Measurements from ENCODE around the gene COL12A1. TPM values are rescaled to one million over a fixed set of nuclear protein-coding genes. Genes with fewer than 3 reads are reported as not detected.

The COL12A1 gene
- total RNA-seq, 1 experiment from 2014 or later, result 10.4 TPM

GRCh38 chr6:75201021-75201420 is 4.8 kb downstream of the COL12A1 start:
- Histone ChIP-seq H3K27ac (ENCODE audit: low read length) (no peak overlapping the region), H3K4me1 (ENCODE audit: control insufficient read depth, insufficient read depth, low read length) (peaks cover 2% of the 10 kb centered on the region), H3K4me3 (ENCODE audit: low read depth in 2 of 2, low read length in 2 of 2) (no peak overlapping the region), H3K9me3 (ENCODE audit: control insufficient read depth, insufficient read depth, low read depth, low read length) (no peaks in the 10 kb centered on the region), H3K27me3 (ENCODE audit: control insufficient read depth, insufficient read depth, low read length) (no peaks in the 10 kb centered on the region; the same call in 1 of the 2 replicates), H3K36me3 (ENCODE audit: control insufficient read depth, insufficient read depth, low read length) (no peaks in the 10 kb centered on the region; the same call in 1 of the 2 replicates)
- no peak for TF ChIP-seq SIN3A (IDR thresholded peaks at IDR 0.05; ENCODE audit: borderline replicate concordance, insufficient read depth, low read depth, low read length)
- no peak for TF ChIP-seq REST (IDR thresholded peaks at IDR 0.05; ENCODE audit: insufficient read depth in 1 of 2, low read depth in 2 of 2, low read length in 1 of 2)
- no peak for TF ChIP-seq POLR2AphosphoS5 (IDR thresholded peaks at IDR 0.05; ENCODE audit: low read depth, low read length)
- TF ChIP-seq, protein P1, sequence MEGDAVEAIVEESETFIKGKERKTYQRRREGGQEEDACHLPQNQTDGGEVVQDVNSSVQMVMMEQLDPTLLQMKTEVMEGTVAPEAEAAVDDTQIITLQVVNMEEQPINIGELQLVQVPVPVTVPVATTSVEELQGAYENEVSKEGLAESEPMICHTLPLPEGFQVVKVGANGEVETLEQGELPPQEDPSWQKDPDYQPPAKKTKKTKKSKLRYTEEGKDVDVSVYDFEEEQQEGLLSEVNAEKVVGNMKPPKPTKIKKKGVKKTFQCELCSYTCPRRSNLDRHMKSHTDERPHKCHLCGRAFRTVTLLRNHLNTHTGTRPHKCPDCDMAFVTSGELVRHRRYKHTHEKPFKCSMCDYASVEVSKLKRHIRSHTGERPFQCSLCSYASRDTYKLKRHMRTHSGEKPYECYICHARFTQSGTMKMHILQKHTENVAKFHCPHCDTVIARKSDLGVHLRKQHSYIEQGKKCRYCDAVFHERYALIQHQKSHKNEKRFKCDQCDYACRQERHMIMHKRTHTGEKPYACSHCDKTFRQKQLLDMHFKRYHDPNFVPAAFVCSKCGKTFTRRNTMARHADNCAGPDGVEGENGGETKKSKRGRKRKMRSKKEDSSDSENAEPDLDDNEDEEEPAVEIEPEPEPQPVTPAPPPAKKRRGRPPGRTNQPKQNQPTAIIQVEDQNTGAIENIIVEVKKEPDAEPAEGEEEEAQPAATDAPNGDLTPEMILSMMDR (IDR thresholded peaks at IDR 0.05), result no peak
- TF ChIP-seq TCF7L2 (IDR thresholded peaks at IDR 0.05; ENCODE audit: low read depth, low read length), result no peak
- DNase-seq (ENCODE audit: low read depth, low spot score) (no peak), ATAC-seq (no peak)
- intact Hi-C loops (cut with micrococcal nuclease; ENCODE audit: unreplicated experiment), result loop anchor here (10.0 kb wide), 2 partner anchors 306 to 856 kb away; no protein-coding TSS in a partner anchor
- no TSS peak for BruUV-seq (replicated peaks)
- ChIA-PET POLR2A (interaction anchor here (0.6 kb wide), 1 partner anchor 1231 kb away, joined by 3 read pairs; no protein-coding TSS in a partner anchor), CTCF (no interaction called here)
- in situ Hi-C loops (cut with HindIII; ENCODE audit: low pct_unique_long_range_greater_than_20kb, low sequenced_read_pairs), result no loop called here

DNA sequence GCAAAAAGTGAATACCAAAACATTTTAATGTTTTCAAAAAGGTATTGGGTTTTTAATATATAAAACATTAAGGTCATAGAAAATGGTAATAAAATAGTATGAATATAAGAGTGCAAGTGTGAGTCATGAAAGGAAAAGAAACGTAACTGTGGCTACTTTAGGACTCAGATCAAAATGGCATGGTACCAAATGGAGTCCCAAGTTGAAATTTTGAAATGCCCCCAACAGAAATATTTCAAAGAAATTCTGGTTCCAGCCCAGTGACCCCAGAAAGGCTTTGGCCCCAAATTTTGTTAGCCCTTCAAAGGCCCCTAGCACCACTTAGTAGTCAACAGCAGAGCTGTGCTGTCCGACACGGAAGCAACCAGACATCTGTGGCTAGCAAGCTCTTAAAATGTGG is 6.0 kb downstream of the COL12A1 start:
- ChIA-PET CTCF (no interaction called here), POLR2A (no interaction called here)
- no peaks in the 10 kb centered on the region; the same call in 1 of the 2 replicates for H3K4me1 ChIP-seq (ENCODE audit: control insufficient read depth, insufficient read depth, low read length)
- TF ChIP-seq, protein P1 (IDR thresholded peaks at IDR 0.05), result no peak
- TF ChIP-seq SIN3A (IDR thresholded peaks at IDR 0.05; ENCODE audit: borderline replicate concordance, insufficient read depth, low read depth, low read length), result no peak
- no peak for TF ChIP-seq POLR2AphosphoS5 (IDR thresholded peaks at IDR 0.05; ENCODE audit: low read depth, low read length)
- no peak for TF ChIP-seq TCF7L2 (IDR thresholded peaks at IDR 0.05; ENCODE audit: low read depth, low read length)
- no peak for TF ChIP-seq REST (IDR thresholded peaks at IDR 0.05; ENCODE audit: insufficient read depth in 1 of 2, low read depth in 2 of 2, low read length in 1 of 2)
- no peaks in the 10 kb centered on the region for H3K9me3 ChIP-seq (ENCODE audit: control insufficient read depth, insufficient read depth, low read depth, low read length)
- in situ Hi-C loops (cut with HindIII; ENCODE audit: low pct_unique_long_range_greater_than_20kb, low sequenced_read_pairs), result no loop called here
- ATAC-seq, result no peak
- no peaks in the 10 kb centered on the region for H3K36me3 ChIP-seq (ENCODE audit: control insufficient read depth, insufficient read depth, low read length)
- intact Hi-C loops (cut with micrococcal nuclease; ENCODE audit: unreplicated experiment), result loop anchor here (10.0 kb wide), 2 partner anchors 305 to 855 kb away; no protein-coding TSS in a partner anchor
- no peak overlapping the region for H3K4me3 ChIP-seq (ENCODE audit: low read depth in 2 of 2, low read length in 2 of 2)
- no TSS peak for BruUV-seq (replicated peaks)
- H3K27me3 ChIP-seq (ENCODE audit: control insufficient read depth, insufficient read depth, low read length), result no peaks in the 10 kb centered on the region
- H3K27ac ChIP-seq (ENCODE audit: low read length), result no peak overlapping the region
- no peak for DNase-seq (ENCODE audit: low read depth, low spot score)

Measured in Panc1 (cell line).